Upper lobe of left lung (tissue), 6 donors: ENCODE results near the gene DACH1. TPM values are rescaled to one million over a fixed set of nuclear protein-coding genes. Genes with fewer than 3 reads are reported as not detected.

Experiments
- ATAC-seq, 2 donors: fragments of 200-7000 bp; cut with Tn5 transposase; one replicate each; pipeline ENCODE4 v1.9.1; 2022; ENCODE audit warnings: mild to moderate bottlenecking in 2 of 2, moderate library complexity in 2 of 2; ENCODE audit not compliant: low FRiP score in 2 of 2
- DNase-seq, 2 donors: peaks; one replicate each; pipeline ENCODE4 v3.0.0-alpha.2; 2019 to 2020
- H3K27ac ChIP-seq, 4 donors: fragments of 200-600 bp; sonication (generic); one replicate each; pipeline ENCODE4 v1.5.1; 2016 to 2019
- H3K27me3 ChIP-seq, 4 donors: fragments of 200-600 bp; sonication (generic); one replicate each; pipeline ENCODE4 v1.5.1; 2017 to 2019
- H3K36me3 ChIP-seq, 4 donors: fragments of 200-600 bp; sonication (generic); one replicate each; pipeline ENCODE4 v1.5.1; 2016 to 2019
- H3K4me1 ChIP-seq, 4 donors: fragments of 200-600 bp; sonication (generic); one replicate each; pipeline ENCODE4 v1.5.1; 2018 to 2019
- H3K4me3 ChIP-seq, 4 donors: fragments of 200-600 bp; sonication (generic); one replicate each; pipeline ENCODE4 v1.5.1; 2017 to 2019; ENCODE audit warnings: mild to moderate bottlenecking in 2 of 4, moderate library complexity in 1 of 4
- H3K9me3 ChIP-seq, 4 donors: fragments of 200-600 bp; sonication (generic); one replicate each; pipeline ENCODE4 v1.5.1; 2018 to 2019
- EP300 ChIP-seq, 4 donors: sonication (generic); formaldehyde crosslinking; IDR thresholded peaks; one replicate each; pipeline ENCODE4 v1.5.1; 2017; ENCODE audit warnings: antibody characterized with exemption in 4 of 4, control low read depth in 2 of 4
- POLR2A ChIP-seq, 4 donors: fragments of 450-650 bp; IDR thresholded peaks; one replicate each; pipeline ENCODE4 v1.5.1; 2016 to 2017; ENCODE audit warnings: antibody characterized with exemption in 4 of 4, mild to moderate bottlenecking in 2 of 4
- POLR2AphosphoS5 ChIP-seq, 2 donors: sonication (generic); formaldehyde crosslinking; IDR thresholded peaks; one replicate each; pipeline ENCODE4 v1.5.1; 2017; ENCODE audit warnings: antibody characterized with exemption in 2 of 2
- WGBS, 2 donors: methylation state at CpG; one replicate each; pipeline ENCODE4 v1.1.5; 2017 to 2018; 5-methylcytosine and 5-hydroxymethylcytosine counted together
- total RNA-seq, 6 donors: library from RNA; depleted of rRNA in 4 of 6; stranded (reverse); fragments of >200 nt in 4 of 6; gene quantifications; one replicate each; pipeline versions ENCODE4 v1.1.0 to v1.2.1, GENCODE V29; 2016 to 2021
- TF ChIP-seq, protein P1 (sequence below), 6 experiments: fragments of 450-650 bp in 4 of 6; fragments of 200-600 bp in 2 of 6; sonication (generic) in 2 of 6; IDR thresholded peaks; one replicate each; pipeline ENCODE4 v1.5.1; 2016 to 2019; ENCODE audit warnings: antibody characterized with exemption in 6 of 6
- donor health status: DM: no; HTN: no; CAD: no; lungs with moderate emphysema.
- donor health status: DM: no; HTN: yes; CAD: no; lungs with severe emphysema.

DACH1 gene
- total RNA-seq, 6 donors from 2014 or later = 4.7 to 10.5 (median 6.7) TPM

- 0 to 27% methylated on average over 1 of the region's 1 CpG for WGBS, 2 donors
- no peak for ATAC-seq
Measured at GRCh38 chr13:71858647-71859046, 8.4 kb downstream of the DACH1 start.

GRCh38 chr13:71856548-71857043 lies 10.4 kb downstream of the DACH1 start:
- H3K36me3 ChIP-seq = no peaks in the 10 kb centered on the region
- DNase-seq (no peak), ATAC-seq (no peak)
- no peak overlapping the region for H3K27ac ChIP-seq
- no peak for TF ChIP-seq POLR2A (IDR thresholded peaks at IDR 0.05)
- no peaks in the 10 kb centered on the region for H3K9me3 ChIP-seq
- WGBS, 2 donors = 74 to 95% methylated on average over 4 of the region's 4 CpGs
- no peak overlapping the region for H3K4me3 ChIP-seq
- H3K4me1 ChIP-seq = peaks cover 0 to 11% (median 0%) of the 10 kb centered on the region in 4 donors
- H3K27me3 ChIP-seq = no peaks in the 10 kb centered on the region

More at GRCh38 chr13:71858647-71859046, 8.4 kb downstream of the DACH1 start:
- Histone ChIP-seq H3K9me3 (no peaks in the 10 kb centered on the region), H3K27ac (no peak overlapping the region), H3K4me1 (peaks cover 0 to 15% (median 4%) of the 10 kb centered on the region in 4 donors), H3K36me3 (no peaks in the 10 kb centered on the region), H3K27me3 (no peaks in the 10 kb centered on the region), H3K4me3 (no peak overlapping the region)
- no peak for DNase-seq
- TF ChIP-seq EP300 (IDR thresholded peaks at IDR 0.05) (no peak), POLR2A (IDR thresholded peaks at IDR 0.05) (no peak), POLR2AphosphoS5 (IDR thresholded peaks at IDR 0.05) (no peak)
- TF ChIP-seq, protein P1, sequence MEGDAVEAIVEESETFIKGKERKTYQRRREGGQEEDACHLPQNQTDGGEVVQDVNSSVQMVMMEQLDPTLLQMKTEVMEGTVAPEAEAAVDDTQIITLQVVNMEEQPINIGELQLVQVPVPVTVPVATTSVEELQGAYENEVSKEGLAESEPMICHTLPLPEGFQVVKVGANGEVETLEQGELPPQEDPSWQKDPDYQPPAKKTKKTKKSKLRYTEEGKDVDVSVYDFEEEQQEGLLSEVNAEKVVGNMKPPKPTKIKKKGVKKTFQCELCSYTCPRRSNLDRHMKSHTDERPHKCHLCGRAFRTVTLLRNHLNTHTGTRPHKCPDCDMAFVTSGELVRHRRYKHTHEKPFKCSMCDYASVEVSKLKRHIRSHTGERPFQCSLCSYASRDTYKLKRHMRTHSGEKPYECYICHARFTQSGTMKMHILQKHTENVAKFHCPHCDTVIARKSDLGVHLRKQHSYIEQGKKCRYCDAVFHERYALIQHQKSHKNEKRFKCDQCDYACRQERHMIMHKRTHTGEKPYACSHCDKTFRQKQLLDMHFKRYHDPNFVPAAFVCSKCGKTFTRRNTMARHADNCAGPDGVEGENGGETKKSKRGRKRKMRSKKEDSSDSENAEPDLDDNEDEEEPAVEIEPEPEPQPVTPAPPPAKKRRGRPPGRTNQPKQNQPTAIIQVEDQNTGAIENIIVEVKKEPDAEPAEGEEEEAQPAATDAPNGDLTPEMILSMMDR (IDR thresholded peaks at IDR 0.05) = no peak

DNA sequence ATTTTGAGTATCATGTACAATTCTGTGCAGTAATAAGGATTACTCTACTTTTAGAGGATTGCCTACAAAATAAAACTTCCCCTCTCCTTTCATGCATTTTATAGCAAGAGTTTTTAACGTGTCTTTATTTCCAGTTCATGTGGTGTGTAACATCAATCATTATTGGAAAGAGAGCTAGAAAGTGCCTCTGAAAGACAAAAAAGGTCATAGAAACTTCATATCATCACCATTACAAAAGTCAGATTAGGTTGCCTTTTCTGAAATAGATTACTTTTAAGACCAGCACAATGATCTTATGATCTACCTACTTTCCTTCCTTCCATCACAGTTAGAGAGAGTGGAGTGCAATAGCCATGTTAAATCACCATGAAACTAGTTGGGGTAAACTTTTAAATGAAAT lies 12.6 kb downstream of the DACH1 start:
- Histone ChIP-seq H3K27ac (no peak overlapping the region), H3K4me1 (peaks cover 0 to 4% (median 0%) of the 10 kb centered on the region in 4 donors), H3K4me3 (no peak overlapping the region), H3K27me3 (no peaks in the 10 kb centered on the region), H3K9me3 (no peaks in the 10 kb centered on the region), H3K36me3 (no peaks in the 10 kb centered on the region)
- DNase-seq (no peak), ATAC-seq (no peak)
- TF ChIP-seq, protein P1 (IDR thresholded peaks at IDR 0.05) = no peak
- no peak for TF ChIP-seq EP300 (IDR thresholded peaks at IDR 0.05)
- TF ChIP-seq POLR2A (IDR thresholded peaks at IDR 0.05) = no peak
- TF ChIP-seq POLR2AphosphoS5 (IDR thresholded peaks at IDR 0.05) = no peak
- WGBS, 2 donors = 69 to 82% methylated on average over 1 of the region's 1 CpG

- Histone ChIP-seq H3K9me3 (no peaks in the 10 kb centered on the region), H3K27ac (no peak overlapping the region), H3K4me1 (no peaks in the 10 kb centered on the region), H3K4me3 (no peak overlapping the region), H3K36me3 (no peaks in the 10 kb centered on the region), H3K27me3 (no peaks in the 10 kb centered on the region)
- WGBS, 2 donors = 79 to 82% methylated on average over 3 of the region's 3 CpGs
- DNase-seq (no peak), ATAC-seq (no peak)
- no peak for TF ChIP-seq POLR2AphosphoS5 (IDR thresholded peaks at IDR 0.05)
- TF ChIP-seq POLR2A (IDR thresholded peaks at IDR 0.05) = no peak
- TF ChIP-seq, protein P1 (IDR thresholded peaks at IDR 0.05) = no peak
- no peak for TF ChIP-seq EP300 (IDR thresholded peaks at IDR 0.05)
Measured at GRCh38 chr13:71853725-71854124, 13.3 kb downstream of the DACH1 start.

DNA sequence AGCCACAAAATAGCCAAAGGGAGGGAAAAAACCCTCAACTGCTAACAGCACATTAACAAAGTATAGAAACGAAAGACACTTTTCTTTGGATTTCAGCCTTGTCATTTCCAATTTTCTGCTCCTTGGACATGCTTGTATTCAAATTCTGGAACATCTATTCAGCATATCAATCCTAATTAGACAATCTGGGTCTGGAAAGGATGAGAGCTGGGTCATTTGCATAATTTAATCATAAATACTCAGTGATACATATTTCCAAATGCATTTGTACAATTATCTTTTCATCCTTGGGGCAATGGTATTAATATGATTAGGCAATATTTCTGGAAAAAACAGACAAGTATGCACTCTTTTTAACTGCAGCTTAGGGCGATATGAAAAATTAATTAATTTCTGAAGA lies 14.3 kb downstream of the DACH1 start:
- H3K4me1 ChIP-seq = no peaks in the 10 kb centered on the region
- H3K4me3 ChIP-seq = no peak overlapping the region
- H3K27me3 ChIP-seq = no peaks in the 10 kb centered on the region
- WGBS, 2 donors = 80 to 92% methylated on average over 2 of the region's 2 CpGs
- H3K36me3 ChIP-seq = no peaks in the 10 kb centered on the region
- H3K9me3 ChIP-seq = no peaks in the 10 kb centered on the region
- DNase-seq = no peak
- TF ChIP-seq, protein P1 (IDR thresholded peaks at IDR 0.05) = no peak
- TF ChIP-seq POLR2AphosphoS5 (IDR thresholded peaks at IDR 0.05) (no peak), EP300 (IDR thresholded peaks at IDR 0.05) (no peak), POLR2A (IDR thresholded peaks at IDR 0.05) (no peak)
- no peak for ATAC-seq
- H3K27ac ChIP-seq = no peak overlapping the region
